Measurements from ENCODE around the gene TTC23.

DNA sequence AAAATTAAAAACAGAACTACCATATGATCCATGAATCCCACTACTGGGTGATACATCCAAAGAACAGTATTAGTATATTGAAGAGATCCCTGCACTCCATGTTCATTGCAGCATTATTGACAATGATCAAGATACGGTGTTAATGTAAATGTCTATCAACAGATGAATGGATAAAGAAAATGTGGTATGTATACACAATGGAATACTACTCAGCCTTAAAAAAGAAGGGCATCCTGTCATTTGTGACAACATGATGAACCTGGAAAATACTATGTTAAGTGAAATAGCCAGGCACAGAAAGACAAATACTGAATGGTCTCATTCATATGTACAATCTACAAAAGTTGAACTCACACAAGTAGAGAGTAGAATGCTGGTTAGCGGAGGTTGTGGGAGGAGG, 16.6 kb downstream of the TTC23 start:
- TF ChIP-seq, protein P1, sequence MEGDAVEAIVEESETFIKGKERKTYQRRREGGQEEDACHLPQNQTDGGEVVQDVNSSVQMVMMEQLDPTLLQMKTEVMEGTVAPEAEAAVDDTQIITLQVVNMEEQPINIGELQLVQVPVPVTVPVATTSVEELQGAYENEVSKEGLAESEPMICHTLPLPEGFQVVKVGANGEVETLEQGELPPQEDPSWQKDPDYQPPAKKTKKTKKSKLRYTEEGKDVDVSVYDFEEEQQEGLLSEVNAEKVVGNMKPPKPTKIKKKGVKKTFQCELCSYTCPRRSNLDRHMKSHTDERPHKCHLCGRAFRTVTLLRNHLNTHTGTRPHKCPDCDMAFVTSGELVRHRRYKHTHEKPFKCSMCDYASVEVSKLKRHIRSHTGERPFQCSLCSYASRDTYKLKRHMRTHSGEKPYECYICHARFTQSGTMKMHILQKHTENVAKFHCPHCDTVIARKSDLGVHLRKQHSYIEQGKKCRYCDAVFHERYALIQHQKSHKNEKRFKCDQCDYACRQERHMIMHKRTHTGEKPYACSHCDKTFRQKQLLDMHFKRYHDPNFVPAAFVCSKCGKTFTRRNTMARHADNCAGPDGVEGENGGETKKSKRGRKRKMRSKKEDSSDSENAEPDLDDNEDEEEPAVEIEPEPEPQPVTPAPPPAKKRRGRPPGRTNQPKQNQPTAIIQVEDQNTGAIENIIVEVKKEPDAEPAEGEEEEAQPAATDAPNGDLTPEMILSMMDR (IDR thresholded peaks at IDR 0.05): no peak
- no peak for TF ChIP-seq ZFX (IDR thresholded peaks at IDR 0.05; ENCODE audit: borderline replicate concordance)
